Prostate gland (tissue), 2 donors: ENCODE results near the gene TMEM222. TPM values are rescaled to one million over a fixed set of nuclear protein-coding genes. Genes with fewer than 3 reads are reported as not detected.
A peak's percentile ranks its signal among the peaks of the same experiment; 100 is the strongest.

Source experiments
- DNase-seq: peaks from one replicate; pipeline ENCODE4 v3.0.0-alpha.2; 2019; ENCODE audit warnings: low spot score
- H3K27ac ChIP-seq, 2 donors: fragments of 200-600 bp; sonication (generic); 2 replicates each; pipeline ENCODE4 v1.5.1; 2017 to 2019
- H3K27me3 ChIP-seq: fragments of 200-600 bp; sonication (generic); replicated peaks from 2 replicates; pipeline ENCODE4 v1.5.1; 2019; ENCODE audit not compliant: insufficient read depth
- H3K36me3 ChIP-seq, 2 donors: fragments of 200-600 bp; sonication (generic); 1 replicate in 1 of 2; 2 replicates in 1 of 2; pipeline versions ENCODE4 v1.5.1 to v1.8.1; 2017 to 2019
- H3K4me1 ChIP-seq: fragments of 200-600 bp; sonication (generic); replicated peaks from 2 replicates; pipeline ENCODE4 v1.5.1; 2019
- H3K4me3 ChIP-seq, 2 donors: fragments of 200-600 bp; sonication (generic); 2 replicates each; pipeline ENCODE4 v1.5.1; 2017 to 2019
- H3K9me3 ChIP-seq: fragments of 200-600 bp; sonication (generic); 2 replicates; pipeline ENCODE4 v1.5.1; 2017
- POLR2A ChIP-seq: fragments of 450-650 bp; IDR thresholded peaks from one replicate; pipeline ENCODE4 v1.6.1; 2016; ENCODE audit warnings: antibody characterized with exemption, mild to moderate bottlenecking
- POLR2AphosphoS5 ChIP-seq: sonication (generic); formaldehyde crosslinking; IDR thresholded peaks from one replicate; pipeline ENCODE4 v1.6.1; 2017; ENCODE audit warnings: antibody characterized with exemption
- WGBS: methylation state at CpG from one replicate; pipeline ENCODE4 v1.1.5; 2018; 5-methylcytosine and 5-hydroxymethylcytosine counted together
- intact Hi-C: fragments of 100-400 bp; cut with DNase I; formaldehyde crosslinking; loops from one replicate; pipeline ENCODE4 v1.14.2; 2022
- total RNA-seq, 2 donors: library from RNA; depleted of rRNA; stranded (reverse); fragments of >200 nt; gene quantifications; one replicate each; pipeline ENCODE4 v1.1.0, GENCODE V29; 2016
- TF ChIP-seq, protein P1 (sequence below), 4 experiments: fragments of 200-600 bp in 2 of 4; fragments of 450-650 bp in 2 of 4; sonication (generic) in 2 of 4; IDR thresholded peaks; 1 replicate in 3 of 4; 2 replicates in 1 of 4; pipeline ENCODE4 v1.5.1; 2016 to 2019; ENCODE audit warnings: antibody characterized with exemption in 4 of 4, mild to moderate bottlenecking in 2 of 4, moderate library complexity in 2 of 4

TMEM222 gene
- total RNA-seq, 2 donors from 2014 or later, result 49.6 to 59.5 TPM

DNA sequence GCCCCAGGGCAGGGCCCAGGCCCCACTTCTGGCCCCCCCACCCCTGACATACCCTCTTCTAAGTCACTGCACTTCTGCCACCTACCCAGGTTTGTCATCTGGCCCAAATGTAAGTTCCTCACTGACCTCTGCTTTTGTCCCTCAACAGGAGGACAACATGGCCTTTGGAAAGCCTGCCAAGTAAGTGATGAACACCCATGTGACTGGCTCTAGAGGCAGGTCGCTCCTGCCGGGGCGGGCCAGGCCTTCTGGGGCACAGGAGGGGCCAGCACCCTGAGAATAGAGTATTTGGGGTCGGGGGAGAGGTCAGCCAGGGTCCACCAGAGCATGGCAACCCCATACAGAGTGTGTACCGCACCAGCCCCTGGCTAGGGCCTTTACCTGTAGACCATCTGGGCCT lies 10.0 kb downstream of the TMEM222 start:
- no peak overlapping the region for H3K27ac ChIP-seq
- WGBS, result 80% methylated on average over 5 of the region's 5 CpGs
- TF ChIP-seq, protein P1, sequence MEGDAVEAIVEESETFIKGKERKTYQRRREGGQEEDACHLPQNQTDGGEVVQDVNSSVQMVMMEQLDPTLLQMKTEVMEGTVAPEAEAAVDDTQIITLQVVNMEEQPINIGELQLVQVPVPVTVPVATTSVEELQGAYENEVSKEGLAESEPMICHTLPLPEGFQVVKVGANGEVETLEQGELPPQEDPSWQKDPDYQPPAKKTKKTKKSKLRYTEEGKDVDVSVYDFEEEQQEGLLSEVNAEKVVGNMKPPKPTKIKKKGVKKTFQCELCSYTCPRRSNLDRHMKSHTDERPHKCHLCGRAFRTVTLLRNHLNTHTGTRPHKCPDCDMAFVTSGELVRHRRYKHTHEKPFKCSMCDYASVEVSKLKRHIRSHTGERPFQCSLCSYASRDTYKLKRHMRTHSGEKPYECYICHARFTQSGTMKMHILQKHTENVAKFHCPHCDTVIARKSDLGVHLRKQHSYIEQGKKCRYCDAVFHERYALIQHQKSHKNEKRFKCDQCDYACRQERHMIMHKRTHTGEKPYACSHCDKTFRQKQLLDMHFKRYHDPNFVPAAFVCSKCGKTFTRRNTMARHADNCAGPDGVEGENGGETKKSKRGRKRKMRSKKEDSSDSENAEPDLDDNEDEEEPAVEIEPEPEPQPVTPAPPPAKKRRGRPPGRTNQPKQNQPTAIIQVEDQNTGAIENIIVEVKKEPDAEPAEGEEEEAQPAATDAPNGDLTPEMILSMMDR (IDR thresholded peaks at IDR 0.05), result no peak
- TF ChIP-seq POLR2A (no peak), POLR2AphosphoS5 (no peak)
- no peak for DNase-seq
- no peaks in the 10 kb centered on the region for H3K9me3 ChIP-seq
- H3K36me3 ChIP-seq, result peaks cover 9 to 24% of the 10 kb centered on the region in 2 donors
- no peak overlapping the region for H3K4me3 ChIP-seq
- no peaks in the 10 kb centered on the region for H3K27me3 ChIP-seq
- intact Hi-C loops, result no loop called here
- H3K4me1 ChIP-seq, result peaks cover 12% of the 10 kb centered on the region

DNA sequence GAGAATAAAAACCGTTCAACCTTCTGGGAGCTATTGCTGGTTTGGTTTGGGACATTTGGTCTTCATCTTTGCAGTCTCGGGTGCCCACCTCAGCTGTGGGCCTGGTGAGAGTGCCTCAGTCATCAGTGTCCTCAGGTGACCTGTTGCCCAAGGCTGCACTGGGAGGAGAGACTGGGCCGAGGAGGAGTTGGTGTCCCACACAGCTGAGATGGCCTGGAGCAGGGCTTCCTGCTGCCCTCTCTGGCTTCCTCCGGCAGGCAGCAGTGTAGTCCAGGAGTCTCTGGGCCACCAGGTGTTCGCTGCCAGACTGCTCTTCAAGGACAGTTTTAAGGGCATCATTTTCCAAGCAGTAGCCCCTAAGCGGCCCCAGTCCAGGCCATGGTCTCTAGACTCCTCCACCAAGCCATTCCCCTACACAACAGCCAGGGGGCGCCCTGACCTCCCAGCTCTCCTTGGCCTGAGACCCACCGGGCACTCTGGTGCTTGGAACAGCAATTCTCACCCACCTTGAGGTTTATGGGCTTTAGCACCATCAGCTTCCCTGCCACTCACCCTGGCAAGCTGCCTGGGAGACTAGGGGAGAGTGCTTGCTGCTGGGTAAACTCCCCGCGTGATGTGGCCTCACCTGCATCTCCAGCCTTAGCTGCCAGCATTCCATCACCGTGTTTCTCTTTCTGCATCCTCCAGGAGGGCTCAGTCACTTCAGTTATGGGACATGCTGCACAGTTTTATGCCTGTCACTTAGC lies 10.7 kb downstream of the TMEM222 start:
- 53% methylated on average over 11 of the region's 11 CpGs for WGBS
- Histone ChIP-seq H3K27me3 (no peaks in the 10 kb centered on the region), H3K36me3 (peaks cover 9 to 24% of the 10 kb centered on the region in 2 donors), H3K27ac (no peak overlapping the region), H3K9me3 (no peaks in the 10 kb centered on the region), H3K4me3 (no peak overlapping the region), H3K4me1 (peaks cover 4% of the 10 kb centered on the region)
- TF ChIP-seq POLR2A (no peak), POLR2AphosphoS5 (peak; percentile 17)
- TF ChIP-seq, protein P1 (IDR thresholded peaks at IDR 0.05), result peak; percentile 71 to 81 (median 77)
- no peak for DNase-seq
- intact Hi-C loops, result no loop called here

DNA sequence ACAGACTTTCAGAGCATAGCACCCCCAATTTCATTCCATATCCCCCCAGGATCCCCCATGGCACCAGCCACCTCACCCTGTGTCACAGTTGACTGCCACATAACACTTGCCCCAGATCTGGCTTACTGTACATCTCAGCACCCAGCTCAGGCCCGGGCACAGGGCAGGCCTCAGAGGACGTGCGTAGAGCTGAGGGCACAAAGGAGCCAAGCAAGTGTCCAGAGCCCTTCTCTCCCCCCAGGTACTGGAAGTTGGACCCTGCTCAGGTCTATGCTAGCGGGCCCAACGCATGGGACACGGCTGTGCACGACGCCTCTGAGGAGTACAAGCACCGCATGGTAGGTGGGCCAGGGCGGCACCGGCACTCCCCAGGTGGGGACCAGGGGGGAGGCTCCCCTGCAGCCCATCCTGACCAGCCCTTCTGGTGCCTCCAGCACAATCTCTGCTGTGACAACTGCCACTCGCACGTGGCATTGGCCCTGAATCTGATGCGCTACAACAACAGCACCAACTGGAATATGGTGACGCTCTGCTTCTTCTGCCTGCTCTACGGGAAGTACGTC lies 11.8 kb downstream of the TMEM222 start:
- Histone ChIP-seq H3K4me3 (no peak overlapping the region), H3K27ac (no peak overlapping the region), H3K36me3 (peaks cover 9 to 24% of the 10 kb centered on the region in 2 donors), H3K9me3 (no peaks in the 10 kb centered on the region), H3K4me1 (peaks cover under 1% of the 10 kb centered on the region), H3K27me3 (no peaks in the 10 kb centered on the region)
- WGBS, result 86% methylated on average over 17 of the region's 17 CpGs
- no peak for DNase-seq
- no peak for TF ChIP-seq POLR2AphosphoS5
- TF ChIP-seq, protein P1 (IDR thresholded peaks at IDR 0.05), result no peak
- TF ChIP-seq POLR2A, result no peak
- intact Hi-C loops, result no loop called here

DNA sequence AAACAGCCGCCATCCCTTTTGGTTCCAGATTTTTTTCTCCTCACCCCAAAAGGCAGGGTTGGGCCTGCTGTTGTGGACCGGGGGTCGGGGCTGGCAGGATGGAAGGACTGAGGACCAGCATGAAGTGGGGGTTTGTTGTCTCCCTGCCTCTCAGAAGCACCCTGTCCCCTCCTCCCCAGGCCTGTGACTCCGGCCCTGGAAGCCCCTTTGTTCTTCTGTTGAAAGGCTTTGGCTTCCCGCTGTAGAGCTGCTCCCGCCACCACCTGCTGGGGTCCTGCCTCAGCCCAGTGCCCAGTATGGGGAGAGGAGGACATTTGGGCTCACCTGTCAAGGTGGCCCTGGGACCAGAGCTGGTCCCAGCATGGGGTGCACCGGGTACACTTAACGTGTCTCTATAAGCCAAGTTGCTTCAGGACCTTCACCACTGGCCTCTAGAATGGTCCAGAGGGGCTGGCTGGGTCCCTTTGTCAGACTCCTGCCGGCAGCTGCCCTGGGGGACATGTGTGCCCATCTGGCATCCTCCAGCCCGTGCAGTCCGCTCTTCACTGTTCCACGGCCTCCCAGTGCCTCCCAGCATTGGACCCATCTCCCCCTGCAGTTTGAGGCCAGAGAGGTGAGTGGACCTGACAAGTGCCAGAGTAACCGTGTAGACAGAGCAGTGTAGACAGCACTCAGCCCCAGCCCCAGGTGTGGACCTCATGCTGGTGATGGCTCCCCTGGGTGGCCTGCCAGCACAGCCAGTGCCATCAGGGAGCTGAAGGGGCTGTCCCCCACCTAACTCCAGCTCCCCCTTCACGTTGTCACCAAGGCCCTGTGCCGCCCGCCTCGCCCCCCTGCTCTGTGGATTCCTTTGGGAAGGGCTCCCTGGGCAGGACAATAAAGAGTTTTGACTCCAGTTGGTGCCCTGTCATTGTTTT lies 13.8 kb downstream of the TMEM222 start:
- Histone ChIP-seq H3K36me3 (peaks cover 9 to 24% of the 10 kb centered on the region in 2 donors), H3K4me1 (no peaks in the 10 kb centered on the region), H3K9me3 (no peaks in the 10 kb centered on the region), H3K27me3 (no peaks in the 10 kb centered on the region), H3K4me3 (no peak overlapping the region), H3K27ac (no peak overlapping the region)
- 84% methylated on average over 17 of the region's 17 CpGs for WGBS
- DNase-seq, result no peak
- TF ChIP-seq POLR2A, result no peak
- TF ChIP-seq, protein P1 (IDR thresholded peaks at IDR 0.05), result no peak
- no peak for TF ChIP-seq POLR2AphosphoS5
- intact Hi-C loops, result no loop called here
